ENCODE results near the gene GPR35. TPM values are rescaled to one million over a fixed set of nuclear protein-coding genes. Genes with fewer than 3 reads are reported as not detected.

GPR35 gene
- total RNA-seq, 3 donors from 2014 or later = 47.1 to 132 (median 76.8) TPM

Other genes with a start within 250 kb of the GPR35 start
- 10 to 100 TPM; 12.4 to 29.2 (median 15.4) TPM for gene GPC1, start 189.8 kb upstream of the GPR35 start, total RNA-seq
- gene ANKMY1, start 67.5 kb upstream of the GPR35 start, total RNA-seq = 10 to 100 TPM; 23.0 to 32.7 (median 23.5) TPM
- gene DUSP28, start 65.1 kb upstream of the GPR35 start, total RNA-seq = 1 to 10 TPM; 3.5 to 5.3 (median 4.3) TPM
- 100 to 1,000 TPM in 1 of 3 donors, 10 to 100 TPM in 2; 76.4 to 119 (median 76.9) TPM for gene RNPEPL1, start 57.0 kb upstream of the GPR35 start, total RNA-seq
- gene CAPN10, start 38.7 kb upstream of the GPR35 start, total RNA-seq = 10 to 100 TPM; 34.0 to 55.5 (median 40.4) TPM
- gene AQP12B, start 57.4 kb downstream of the GPR35 start, total RNA-seq = 1 to 10 TPM in 2 of 3 donors, under 1 TPM in 1; 0.16 to 10.0 (median 3.9) TPM
- gene AQP12A, start 66.4 kb downstream of the GPR35 start, total RNA-seq = 10 to 100 TPM in 1 of 3 donors, 1 to 10 TPM in 1, not detected in 1; 9.7 to 18.9 TPM
- gene KIF1A, start 194.7 kb downstream of the GPR35 start, total RNA-seq = 10 to 100 TPM in 1 of 3 donors, 1 to 10 TPM in 2; 1.5 to 17.2 (median 1.9) TPM
- 1 to 10 TPM in 2 of 3 donors, under 1 TPM in 1; 0.22 to 4.1 (median 1.0) TPM for gene AGXT, start 243.3 kb downstream of the GPR35 start, total RNA-seq

All from mucosa of descending colon (tissue), 3 donors.